ENCODE data around the gene SIGLEC5.
"Not testable (repeated sequence)": the region's sequence is repeated elsewhere in the genome, so short reads cannot be mapped to it uniquely, and the experiment has no call there.

SIGLEC5 gene

GRCh38 chr19:51630315-51630714 is at the start of gene SIGLEC5:
Gene SIGLEC5, minus strand, starts transcription at chr19:51630401. Its CDS starts 66 bp downstream, at chr19:51630335.
- TF ChIP-seq CEBPB (IDR thresholded peaks at IDR 0.05); FOXM1 (IDR thresholded peaks at IDR 0.05; ENCODE audit: borderline replicate concordance, low read depth); EP300 (IDR thresholded peaks at IDR 0.05; ENCODE audit: borderline replicate concordance): not testable (repeated sequence)

- TF ChIP-seq FOXM1 (IDR thresholded peaks at IDR 0.05; ENCODE audit: borderline replicate concordance, low read depth): no peak
- TF ChIP-seq REST (IDR thresholded peaks at IDR 0.05; ENCODE audit: low read depth): no peak
- TF ChIP-seq CREB1 (IDR thresholded peaks at IDR 0.05; ENCODE audit: low read depth): no peak
- no peak for TF ChIP-seq ZBTB7A (IDR thresholded peaks at IDR 0.05; ENCODE audit: low read depth)
- TF ChIP-seq EP300 (IDR thresholded peaks at IDR 0.05; ENCODE audit: borderline replicate concordance): no peak
- TF ChIP-seq TAF1 (IDR thresholded peaks at IDR 0.05; ENCODE audit: low read depth): no peak
- no peak for TF ChIP-seq CEBPB (IDR thresholded peaks at IDR 0.05)
Observed at GRCh38 chr19:51676566-51677083, 46.4 kb upstream of the SIGLEC5 start.

- TF ChIP-seq MAX (IDR thresholded peaks at IDR 0.05) (no peak), USF1 (IDR thresholded peaks at IDR 0.05) (no peak), RAD21 (IDR thresholded peaks at IDR 0.05; ENCODE audit: low read depth) (no peak), TCF12 (IDR thresholded peaks at IDR 0.05; ENCODE audit: low read depth) (no peak), CREB1 (IDR thresholded peaks at IDR 0.05; ENCODE audit: low read depth) (no peak), EGR1 (IDR thresholded peaks at IDR 0.05) (no peak), ZBTB7A (IDR thresholded peaks at IDR 0.05; ENCODE audit: low read depth) (no peak), FOXM1 (IDR thresholded peaks at IDR 0.05; ENCODE audit: borderline replicate concordance, low read depth) (no peak), YY1 (IDR thresholded peaks at IDR 0.05; ENCODE audit: low read depth) (no peak), EP300 (IDR thresholded peaks at IDR 0.05; ENCODE audit: borderline replicate concordance) (no peak), CEBPB (IDR thresholded peaks at IDR 0.05) (no peak), REST (IDR thresholded peaks at IDR 0.05; ENCODE audit: low read depth) (no peak), TAF1 (IDR thresholded peaks at IDR 0.05; ENCODE audit: low read depth) (no peak), TEAD4 (IDR thresholded peaks at IDR 0.05) (no peak), NFIC (IDR thresholded peaks at IDR 0.05) (no peak)
Observed at GRCh38 chr19:51668216-51668615, 38.0 kb upstream of the SIGLEC5 start.

- TF ChIP-seq TAF1 (IDR thresholded peaks at IDR 0.05; ENCODE audit: low read depth): no peak
Observed at GRCh38 chr19:51664997-51665396, 34.8 kb upstream of the SIGLEC5 start.

GRCh38 chr19:51664131-51664530 is 33.9 kb upstream of the SIGLEC5 start:
- TF ChIP-seq NFIC (IDR thresholded peaks at IDR 0.05) (no peak), CEBPB (IDR thresholded peaks at IDR 0.05) (no peak), YY1 (IDR thresholded peaks at IDR 0.05; ENCODE audit: low read depth) (no peak), CREB1 (IDR thresholded peaks at IDR 0.05; ENCODE audit: low read depth) (no peak), ZBTB7A (IDR thresholded peaks at IDR 0.05; ENCODE audit: low read depth) (no peak), USF1 (IDR thresholded peaks at IDR 0.05) (no peak), TAF1 (IDR thresholded peaks at IDR 0.05; ENCODE audit: low read depth) (no peak), RAD21 (IDR thresholded peaks at IDR 0.05; ENCODE audit: low read depth) (no peak), TCF12 (IDR thresholded peaks at IDR 0.05; ENCODE audit: low read depth) (no peak), TEAD4 (IDR thresholded peaks at IDR 0.05) (no peak), EGR1 (IDR thresholded peaks at IDR 0.05) (no peak)

- no peak for TF ChIP-seq TCF12 (IDR thresholded peaks at IDR 0.05; ENCODE audit: low read depth)
- no peak for TF ChIP-seq RAD21 (IDR thresholded peaks at IDR 0.05; ENCODE audit: low read depth)
- TF ChIP-seq YY1 (IDR thresholded peaks at IDR 0.05; ENCODE audit: low read depth): no peak
- no peak for TF ChIP-seq TEAD4 (IDR thresholded peaks at IDR 0.05)
- TF ChIP-seq EP300 (IDR thresholded peaks at IDR 0.05; ENCODE audit: borderline replicate concordance): no peak
- TF ChIP-seq NFIC (IDR thresholded peaks at IDR 0.05): no peak
- no peak for TF ChIP-seq REST (IDR thresholded peaks at IDR 0.05; ENCODE audit: low read depth)
- no peak for TF ChIP-seq CEBPB (IDR thresholded peaks at IDR 0.05)
- no peak for TF ChIP-seq ZBTB7A (IDR thresholded peaks at IDR 0.05; ENCODE audit: low read depth)
- TF ChIP-seq EGR1 (IDR thresholded peaks at IDR 0.05): no peak
- no peak for TF ChIP-seq TAF1 (IDR thresholded peaks at IDR 0.05; ENCODE audit: low read depth)
- TF ChIP-seq MAX (IDR thresholded peaks at IDR 0.05): no peak
- no peak for TF ChIP-seq CREB1 (IDR thresholded peaks at IDR 0.05; ENCODE audit: low read depth)
- no peak for TF ChIP-seq FOXM1 (IDR thresholded peaks at IDR 0.05; ENCODE audit: borderline replicate concordance, low read depth)
- TF ChIP-seq USF1 (IDR thresholded peaks at IDR 0.05): no peak
Observed at GRCh38 chr19:51663650-51664049, 33.4 kb upstream of the SIGLEC5 start.

Measured in Ishikawa (cell line).